NCI-H748 (cell line): Measurements from ENCODE around the gene NYNRIN.
"Not testable (repeated sequence)": the region's sequence is repeated elsewhere in the genome, so short reads cannot be mapped to it uniquely, and the experiment has no call there.

Experiments
- DNase-seq: peaks from one replicate; lab custom pipeline; 2025; ENCODE audit not compliant: unreplicated experiment; lab: John Stamatoyannopoulos, UW

Gene NYNRIN

GRCh38 chr14:24369907-24370687 is 28.7 kb upstream of the NYNRIN start:
- no peak for DNase-seq

- no peak for DNase-seq
These were observed 28.1 kb upstream of the NYNRIN start for GRCh38 chr14:24370748-24371147.

GRCh38 chr14:24371605-24372004 is 27.2 kb upstream of the NYNRIN start:
- DNase-seq = not testable (repeated sequence)

GRCh38 chr14:24372701-24373416 is 25.9 kb upstream of the NYNRIN start:
- DNase-seq = no peak

- no peak for DNase-seq
These were observed 22.2 kb upstream of the NYNRIN start for GRCh38 chr14:24376448-24377070.

GRCh38 chr14:24377126-24377525 is 21.7 kb upstream of the NYNRIN start:
- no peak for DNase-seq

GRCh38 chr14:24377657-24378056 is 21.1 kb upstream of the NYNRIN start:
- DNase-seq = no peak

GRCh38 chr14:24378327-24378726 is 20.5 kb upstream of the NYNRIN start:
- DNase-seq = no peak

GRCh38 chr14:24378981-24379906 is 19.6 kb upstream of the NYNRIN start:
- DNase-seq = no peak

- no peak for DNase-seq
These were observed 18.7 kb upstream of the NYNRIN start for GRCh38 chr14:24379907-24380730.

- no peak for DNase-seq
These were observed 17.3 kb upstream of the NYNRIN start for GRCh38 chr14:24381363-24382063.

GRCh38 chr14:24382064-24382371 is 16.8 kb upstream of the NYNRIN start:
- DNase-seq = no peak

GRCh38 chr14:24384169-24384568 is 14.6 kb upstream of the NYNRIN start:
- DNase-seq = no peak

GRCh38 chr14:24385524-24385923 is 13.3 kb upstream of the NYNRIN start:
- no peak for DNase-seq

GRCh38 chr14:24387009-24387345 is 11.8 kb upstream of the NYNRIN start:
- no peak for DNase-seq

- not testable (repeated sequence) for DNase-seq
These were observed 11.2 kb upstream of the NYNRIN start for GRCh38 chr14:24387579-24387978.

GRCh38 chr14:24388474-24389179 is 10.2 kb upstream of the NYNRIN start:
- DNase-seq = no peak

- DNase-seq = no peak
These were observed 9.5 kb upstream of the NYNRIN start for GRCh38 chr14:24389226-24389848.
